Jurkat, Clone E6-1 (cell line): ENCODE data around the gene KAZALD1.

Experiments used
- DNase-seq: peaks from one replicate; pipeline ENCODE4 v3.0.0-alpha.2; 2011; ENCODE audit warnings: low read depth, low spot score
- H3K4me3 ChIP-seq: 2 replicates; pipeline ENCODE4 v1.5.1; 2011; ENCODE audit warnings: mild to moderate bottlenecking, low read length, control low read depth, moderate library complexity

Gene KAZALD1

DNA sequence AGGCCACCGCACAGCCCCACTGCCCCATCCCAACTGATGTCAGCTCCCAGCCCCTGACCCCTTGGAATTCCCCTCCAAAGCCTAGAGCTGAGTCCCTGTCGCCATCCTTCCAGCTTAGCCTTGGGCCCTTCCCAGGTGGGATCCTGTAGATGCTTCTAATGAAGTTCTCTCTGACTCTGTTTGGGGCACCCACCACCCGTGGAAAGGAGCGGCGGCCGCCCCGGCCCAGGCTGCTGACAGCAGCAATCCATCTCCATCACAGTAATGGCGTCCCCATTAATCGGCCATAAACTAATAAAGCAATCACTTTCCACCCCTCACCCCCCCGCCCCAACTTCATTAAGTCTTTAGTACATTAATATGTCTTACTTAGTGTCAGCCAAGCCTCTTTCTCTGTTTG, 25.6 kb downstream of the KAZALD1 start:
- DNase-seq: no peak
- H3K4me3 ChIP-seq: no peak overlapping the region

- no peak for DNase-seq
- H3K4me3 ChIP-seq: no peak overlapping the region
Measured at GRCh38 chr10:101087965-101088364, 26.2 kb downstream of the KAZALD1 start.

GRCh38 chr10:101089520-101090299, 27.9 kb downstream of the KAZALD1 start:
- DNase-seq: no peak
- no peak overlapping the region for H3K4me3 ChIP-seq

- no peak for DNase-seq
Measured at GRCh38 chr10:101090597-101090996, 28.8 kb downstream of the KAZALD1 start.

GRCh38 chr10:101091546-101092290, 29.9 kb downstream of the KAZALD1 start:
- H3K4me3 ChIP-seq: no peak overlapping the region
- no peak for DNase-seq

More at GRCh38 chr10:101090597-101090996, 28.8 kb downstream of the KAZALD1 start:
- no peak overlapping the region for H3K4me3 ChIP-seq

DNA sequence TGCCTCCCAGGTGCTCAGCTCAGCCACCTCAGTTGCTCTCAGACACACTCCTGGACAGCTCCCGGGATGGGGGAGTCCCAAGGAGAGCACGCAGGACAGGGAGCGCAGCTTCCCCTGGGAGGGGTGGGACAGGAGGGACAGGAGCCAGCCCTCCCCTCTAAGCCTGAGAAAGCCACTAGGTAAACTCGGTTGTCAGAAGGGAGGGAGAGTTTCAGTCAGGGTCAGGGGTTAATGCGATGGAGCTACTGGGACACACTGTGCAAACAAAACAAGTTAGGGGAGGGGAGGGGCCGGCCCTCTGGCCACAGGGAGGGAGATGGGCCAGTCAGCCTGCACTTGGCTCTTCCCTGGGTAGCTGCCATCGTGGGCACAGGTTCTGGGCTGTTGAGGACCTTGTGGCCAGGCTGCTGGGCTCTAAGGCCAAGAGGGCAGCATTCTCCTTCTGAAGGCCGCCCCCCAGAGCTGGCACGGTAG, 31.1 kb downstream of the KAZALD1 start:
- DNase-seq: no peak
- H3K4me3 ChIP-seq: no peak overlapping the region

DNA sequence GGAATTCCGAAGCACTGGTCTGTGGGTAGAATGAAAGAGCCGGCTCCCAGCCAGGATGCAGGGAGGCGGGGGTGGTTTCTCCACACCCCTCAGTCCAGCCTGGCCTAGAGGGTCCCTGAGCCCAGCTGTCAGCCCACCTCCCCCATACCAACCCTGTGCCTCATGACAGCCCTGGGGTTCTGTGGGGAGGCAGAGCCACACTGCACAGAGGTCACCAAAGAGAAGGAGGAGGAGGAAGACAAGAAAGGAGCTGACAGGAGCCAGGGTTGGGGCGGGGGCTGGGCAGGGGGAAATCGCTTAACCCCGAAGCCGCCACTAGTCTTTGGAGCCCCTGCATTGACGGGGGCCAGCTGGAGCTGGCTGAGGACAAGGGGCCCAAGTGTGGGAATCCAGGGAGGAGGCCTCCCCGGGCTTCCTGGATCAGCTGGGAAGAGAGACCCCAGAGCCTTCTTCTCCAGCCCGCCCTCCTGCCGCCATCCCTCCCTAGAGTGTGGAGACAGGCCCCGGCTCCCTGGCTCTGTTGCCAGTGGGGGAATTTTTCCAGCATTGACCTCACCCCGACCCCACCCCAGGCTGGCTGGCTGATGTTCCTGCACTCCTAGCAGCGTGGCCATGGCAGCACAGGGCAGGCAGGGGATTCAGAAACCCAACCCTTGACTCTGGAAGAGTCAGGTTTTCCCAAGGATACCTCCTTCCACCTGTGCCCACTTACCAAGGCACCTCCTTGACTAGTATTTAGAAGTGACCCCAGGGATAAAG, 32.5 kb downstream of the KAZALD1 start:
- no peak overlapping the region for H3K4me3 ChIP-seq
- no peak for DNase-seq

DNA sequence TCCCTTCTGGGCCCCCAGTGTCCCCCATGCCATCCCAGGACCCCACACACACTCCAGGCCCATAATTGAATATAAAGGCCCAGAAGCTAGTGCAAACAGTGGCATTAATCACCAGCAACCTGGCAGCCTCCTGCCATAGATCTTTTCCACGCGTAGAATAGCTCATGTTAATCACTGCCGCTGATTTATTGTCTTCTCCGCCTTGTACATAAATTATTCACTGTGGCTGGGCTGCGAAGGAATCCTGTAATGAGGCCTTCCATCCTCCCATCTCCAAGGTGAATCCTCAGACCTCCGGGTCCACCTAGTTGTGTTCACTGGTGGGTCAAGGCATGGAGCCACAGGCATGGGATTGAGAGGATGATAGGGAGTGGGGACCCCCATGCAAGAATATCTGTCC, 33.2 kb downstream of the KAZALD1 start:
- no peak overlapping the region for H3K4me3 ChIP-seq
- no peak for DNase-seq

DNA sequence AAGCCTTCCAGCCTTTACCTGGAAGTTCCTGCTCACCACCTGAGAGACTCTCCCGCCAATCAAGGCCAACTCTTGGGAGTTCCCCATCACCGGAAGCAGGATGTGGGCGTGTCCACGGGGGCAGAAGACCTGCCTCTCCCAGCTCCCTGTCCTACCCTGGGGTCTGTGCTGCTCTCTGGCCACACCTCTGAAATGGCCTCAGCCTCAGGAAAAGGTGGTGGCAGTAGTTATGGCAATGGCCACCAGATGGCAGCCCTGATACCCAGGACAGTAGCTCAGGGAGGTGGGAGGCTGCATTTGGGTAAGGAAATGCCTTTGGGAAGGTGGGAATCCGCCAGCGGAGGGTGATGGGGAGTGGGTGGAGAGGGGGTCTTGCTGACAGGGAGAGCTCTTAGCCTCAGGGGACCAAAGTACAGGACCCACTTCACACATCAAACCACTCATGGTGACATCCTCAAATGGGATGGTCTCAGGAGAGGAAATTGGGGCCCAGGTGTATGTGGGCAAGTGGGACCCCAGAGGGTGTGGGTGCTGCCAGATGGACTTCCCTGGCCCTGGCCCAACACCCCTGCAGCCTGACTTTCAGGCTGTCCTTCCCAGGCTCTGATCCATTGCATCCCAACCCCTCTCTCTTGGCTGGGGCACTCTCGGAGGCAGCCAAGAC, 33.9 kb downstream of the KAZALD1 start:
- no peak overlapping the region for H3K4me3 ChIP-seq
- DNase-seq: peak; percentile 53

DNA sequence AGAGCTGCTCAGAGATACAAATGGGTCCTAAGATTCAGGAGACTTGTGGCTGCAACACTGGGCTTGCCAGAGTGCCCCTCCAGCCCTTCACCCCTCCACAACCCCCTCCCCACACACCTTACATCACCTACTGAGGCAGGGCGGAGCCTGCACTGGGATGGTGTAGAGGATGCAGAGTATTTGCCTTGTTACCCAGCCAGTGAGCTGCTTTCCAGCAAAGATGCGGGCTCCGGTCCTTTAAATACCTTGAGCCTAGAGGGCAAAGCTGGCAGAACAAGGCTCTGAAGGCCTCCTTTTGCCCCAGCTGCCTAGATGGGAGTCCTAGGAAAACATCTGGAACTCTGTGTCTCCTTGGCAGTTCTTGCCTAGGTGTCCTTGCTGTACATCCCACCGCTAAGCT, 34.6 kb downstream of the KAZALD1 start:
- no peak for DNase-seq
- no peak overlapping the region for H3K4me3 ChIP-seq

- DNase-seq: no peak
- H3K4me3 ChIP-seq: no peak overlapping the region
Measured at GRCh38 chr10:101097881-101098280, 36.1 kb downstream of the KAZALD1 start.

DNA sequence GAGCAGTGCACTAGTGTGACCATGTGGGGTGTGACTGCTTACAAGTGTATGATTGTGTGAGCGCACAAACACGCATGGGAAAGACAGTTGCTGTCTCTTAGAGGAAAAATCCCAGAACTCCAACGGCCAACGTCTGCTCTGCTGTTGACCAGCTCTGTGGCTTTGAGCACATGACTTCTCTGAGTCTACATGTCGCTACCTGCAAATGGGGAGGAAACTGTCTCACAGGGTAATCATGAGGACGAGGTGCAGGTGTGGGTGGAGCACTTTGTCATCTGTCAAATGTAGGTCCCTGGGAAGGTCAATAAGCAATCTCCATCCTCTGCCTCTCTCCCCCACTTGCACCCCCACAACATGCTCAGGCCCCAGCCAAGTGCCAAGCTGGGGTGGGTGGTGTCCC, 38.1 kb downstream of the KAZALD1 start:
- H3K4me3 ChIP-seq: no peak overlapping the region
- DNase-seq: no peak

DNA sequence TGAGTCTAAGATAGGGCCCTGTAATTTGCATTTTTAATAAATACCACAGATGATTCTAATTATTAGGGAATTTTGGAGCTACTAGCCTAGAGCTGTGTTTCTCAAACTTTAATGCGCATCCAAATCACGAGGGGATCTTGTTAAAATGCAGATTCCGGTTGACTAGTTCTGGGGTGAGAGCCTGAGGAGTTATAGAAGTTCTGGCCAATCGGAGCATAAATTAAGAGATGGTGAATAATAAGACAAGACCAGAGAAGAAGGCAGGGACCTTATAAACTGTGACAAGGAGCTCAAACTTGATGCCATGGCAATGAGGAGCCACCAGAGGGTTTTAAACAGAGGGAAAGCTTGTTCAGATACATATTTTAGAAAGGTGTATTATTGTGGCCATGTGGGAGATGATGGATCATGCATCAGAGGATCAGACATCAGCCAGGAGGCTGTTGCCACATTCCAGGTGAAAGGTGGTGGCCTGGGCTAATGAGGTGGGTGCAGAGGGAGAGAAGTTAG, 39.6 kb downstream of the KAZALD1 start:
- H3K4me3 ChIP-seq: no peak overlapping the region
- no peak for DNase-seq

DNA sequence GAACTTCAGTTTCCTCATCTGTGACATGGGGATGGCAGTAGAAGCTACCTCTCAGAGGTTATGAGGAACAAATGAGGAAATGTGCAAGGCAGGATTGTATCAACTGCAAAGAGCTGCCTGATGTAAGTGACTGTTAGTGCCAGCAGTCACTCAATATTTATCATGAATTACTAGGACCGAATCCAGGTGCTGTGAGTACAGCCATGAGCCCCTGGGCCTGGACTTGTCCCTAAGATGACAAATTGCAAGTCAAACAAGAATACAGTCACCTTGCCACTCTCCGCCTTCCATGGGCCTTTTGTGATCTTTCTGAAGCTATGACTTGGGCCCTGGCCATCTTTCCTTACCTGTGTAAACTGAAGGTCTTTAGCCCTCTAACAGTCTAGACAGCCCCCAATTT, 41.6 kb downstream of the KAZALD1 start:
- no peak for DNase-seq
- H3K4me3 ChIP-seq: no peak overlapping the region

DNA sequence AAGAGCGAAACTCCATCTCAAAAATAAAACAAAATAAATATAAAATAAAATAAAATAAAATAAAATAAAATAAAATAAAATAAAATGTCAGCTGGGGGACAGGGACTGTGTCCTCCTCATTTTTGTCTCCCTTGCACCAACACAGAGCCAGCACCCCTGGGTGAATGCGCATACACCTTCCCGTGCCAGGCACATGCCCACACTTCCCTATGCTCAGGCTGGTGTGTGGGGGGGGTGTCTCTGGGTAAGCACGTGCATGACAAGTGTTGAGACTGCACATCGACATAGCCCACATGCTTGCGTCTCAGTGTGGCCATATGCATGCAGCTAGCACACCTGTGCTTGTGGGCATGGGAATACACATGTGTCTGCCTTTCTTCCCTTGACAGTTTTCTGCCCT, 44.6 kb downstream of the KAZALD1 start:
- no peak for DNase-seq
- no peak overlapping the region for H3K4me3 ChIP-seq

DNA sequence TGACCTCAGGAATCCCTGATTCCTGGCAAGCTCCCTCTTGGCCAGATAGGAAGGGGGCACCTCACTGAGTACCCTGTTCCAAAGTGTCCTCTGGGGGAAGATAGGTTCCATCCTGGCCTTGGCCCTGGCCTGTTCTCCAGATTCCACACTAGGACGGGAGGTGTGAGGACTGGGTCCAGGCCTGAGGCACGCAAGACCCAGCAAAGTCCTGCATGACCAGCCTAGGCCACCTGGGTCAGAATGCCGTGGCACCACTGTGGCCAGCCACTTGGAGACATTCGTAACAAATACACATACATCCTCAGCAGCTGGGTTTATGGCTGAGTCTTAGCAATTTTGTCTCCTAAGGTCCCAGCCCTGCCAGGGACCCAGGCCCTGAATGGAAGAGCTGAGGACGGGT, 46.0 kb downstream of the KAZALD1 start:
- DNase-seq: no peak
- no peak overlapping the region for H3K4me3 ChIP-seq

DNA sequence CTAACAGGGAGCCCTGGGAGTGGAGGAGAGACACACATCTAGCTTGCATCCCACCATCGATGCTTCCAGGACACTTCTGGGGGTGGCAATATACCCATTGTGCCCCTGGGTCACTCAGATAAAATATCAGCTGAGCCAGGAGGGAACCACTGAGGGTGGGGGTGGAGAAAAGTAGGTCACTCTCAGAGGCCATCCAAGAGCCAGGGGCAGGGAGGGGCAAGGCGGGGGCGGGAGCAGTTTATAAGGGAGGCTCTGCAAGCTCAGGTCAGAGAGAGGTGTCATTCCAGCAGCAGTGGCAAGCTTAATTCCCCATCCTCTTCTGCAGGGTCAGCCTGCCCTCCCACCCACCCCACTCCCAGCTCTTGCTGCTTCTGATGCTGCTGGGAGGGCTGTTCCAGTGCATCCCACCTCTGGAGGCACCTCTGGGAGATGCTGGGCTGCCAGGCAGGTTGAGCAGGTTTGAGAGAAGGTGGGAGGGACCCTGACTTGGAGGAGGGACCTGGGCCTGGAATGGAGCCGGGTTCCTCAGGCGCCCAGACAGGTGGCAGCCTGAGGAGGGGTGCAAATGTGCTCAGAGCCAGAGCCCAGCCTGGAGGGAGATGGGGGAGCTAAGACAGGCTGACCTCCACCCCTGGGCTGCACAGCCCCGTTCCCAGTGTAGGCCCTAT, 49.2 kb downstream of the KAZALD1 start:
- no peak for DNase-seq
- H3K4me3 ChIP-seq: no peak overlapping the region

- H3K4me3 ChIP-seq: no peak overlapping the region
- DNase-seq: no peak
Measured at GRCh38 chr10:101111547-101111946, 49.8 kb downstream of the KAZALD1 start.
